Sigmoid colon (tissue), 4 donors: ENCODE measurements around the gene GLIS1.

Experiments used
- EP300 ChIP-seq, 4 donors: sonication (generic); formaldehyde crosslinking; IDR thresholded peaks; one replicate each; pipeline ENCODE4 v1.6.1; 2017; ENCODE audit warnings: antibody characterized with exemption in 4 of 4
- POLR2A ChIP-seq, 2 donors: fragments of 450-650 bp; IDR thresholded peaks; one replicate each; pipeline ENCODE4 v1.6.1; 2016; ENCODE audit warnings: antibody characterized with exemption in 2 of 2, mild to moderate bottlenecking in 2 of 2, moderate library complexity in 2 of 2
- TF ChIP-seq, protein P1 (sequence below), 4 experiments: fragments of 450-650 bp in 3 of 4; fragments of 200-600 bp in 1 of 4; IDR thresholded peaks; one replicate each; pipeline ENCODE4 v1.5.1; 2016 to 2019; ENCODE audit warnings: antibody characterized with exemption in 4 of 4, mild to moderate bottlenecking in 3 of 4, moderate library complexity in 2 of 4

DNA sequence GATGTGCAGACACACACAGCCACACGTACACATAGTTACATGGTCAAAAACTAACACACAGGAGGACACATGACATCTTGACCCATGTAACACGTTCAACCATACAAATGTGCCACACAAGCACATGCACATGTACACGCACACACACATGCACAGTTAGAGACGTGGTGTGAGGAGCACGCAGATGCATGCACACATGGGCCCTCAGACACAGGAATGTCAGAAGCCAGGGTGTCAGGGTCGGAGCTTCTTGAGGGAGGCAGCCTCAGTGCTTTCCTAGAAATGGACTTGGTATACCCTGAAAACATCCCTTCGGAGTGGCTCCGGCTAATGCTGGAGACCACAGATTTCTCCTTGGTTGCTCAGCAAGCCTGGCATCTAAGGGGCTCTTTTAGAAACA lies 165.4 kb downstream of the GLIS1 start:
- no peak for TF ChIP-seq EP300 (IDR thresholded peaks at IDR 0.05)
- no peak for TF ChIP-seq POLR2A (IDR thresholded peaks at IDR 0.05)
- TF ChIP-seq, protein P1, sequence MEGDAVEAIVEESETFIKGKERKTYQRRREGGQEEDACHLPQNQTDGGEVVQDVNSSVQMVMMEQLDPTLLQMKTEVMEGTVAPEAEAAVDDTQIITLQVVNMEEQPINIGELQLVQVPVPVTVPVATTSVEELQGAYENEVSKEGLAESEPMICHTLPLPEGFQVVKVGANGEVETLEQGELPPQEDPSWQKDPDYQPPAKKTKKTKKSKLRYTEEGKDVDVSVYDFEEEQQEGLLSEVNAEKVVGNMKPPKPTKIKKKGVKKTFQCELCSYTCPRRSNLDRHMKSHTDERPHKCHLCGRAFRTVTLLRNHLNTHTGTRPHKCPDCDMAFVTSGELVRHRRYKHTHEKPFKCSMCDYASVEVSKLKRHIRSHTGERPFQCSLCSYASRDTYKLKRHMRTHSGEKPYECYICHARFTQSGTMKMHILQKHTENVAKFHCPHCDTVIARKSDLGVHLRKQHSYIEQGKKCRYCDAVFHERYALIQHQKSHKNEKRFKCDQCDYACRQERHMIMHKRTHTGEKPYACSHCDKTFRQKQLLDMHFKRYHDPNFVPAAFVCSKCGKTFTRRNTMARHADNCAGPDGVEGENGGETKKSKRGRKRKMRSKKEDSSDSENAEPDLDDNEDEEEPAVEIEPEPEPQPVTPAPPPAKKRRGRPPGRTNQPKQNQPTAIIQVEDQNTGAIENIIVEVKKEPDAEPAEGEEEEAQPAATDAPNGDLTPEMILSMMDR (IDR thresholded peaks at IDR 0.05), result no peak
